ENCODE data around the gene SLC1A5. TPM values are rescaled to one million over a fixed set of nuclear protein-coding genes. Genes with fewer than 3 reads are reported as not detected.

SLC1A5 gene
- total RNA-seq, 1 donor from 2014 or later: 131 TPM

GRCh38 chr19:46791944-46792343 is 3.5 kb upstream of the SLC1A5 start:
- Mint-ChIP-seq H3K9me3 (no peaks in the 10 kb centered on the region), H3K4me3 (no peak overlapping the region), H3K27me3 (ENCODE audit: low read depth) (peaks cover 3% of the 10 kb centered on the region), H3K36me3 (ENCODE audit: low read depth) (no peaks in the 10 kb centered on the region), H3K27ac (ENCODE audit: unreplicated experiment) (no peak overlapping the region), H3K4me1 (peaks cover 19% of the 10 kb centered on the region)
- no peak for DNase-seq (ENCODE audit: low read depth, low spot score)
- no peak for TF ChIP-seq CTCF (conservative IDR thresholded peaks at IDR 0.05)

- no peak for DNase-seq (ENCODE audit: low read depth, low spot score)
- H3K9me3 Mint-ChIP-seq: no peaks in the 10 kb centered on the region
- H3K27ac Mint-ChIP-seq (ENCODE audit: unreplicated experiment): no peak overlapping the region
- H3K27me3 Mint-ChIP-seq (ENCODE audit: low read depth): peaks cover 3% of the 10 kb centered on the region
- peak overlapping the region; percentile 73 for H3K4me3 Mint-ChIP-seq
- TF ChIP-seq CTCF (conservative IDR thresholded peaks at IDR 0.05): no peak
- H3K4me1 Mint-ChIP-seq: peaks cover 40% of the 10 kb centered on the region
- peaks cover 6% of the 10 kb centered on the region for H3K36me3 Mint-ChIP-seq (ENCODE audit: low read depth)
Observed at GRCh38 chr19:46789371-46789770, 977 bp upstream of the SLC1A5 start.

- Mint-ChIP-seq H3K4me1 (peaks cover 44% of the 10 kb centered on the region), H3K27ac (ENCODE audit: unreplicated experiment) (no peak overlapping the region), H3K9me3 (no peaks in the 10 kb centered on the region), H3K36me3 (ENCODE audit: low read depth) (peaks cover 6% of the 10 kb centered on the region), H3K4me3 (peak overlapping the region; percentile 99), H3K27me3 (ENCODE audit: low read depth) (peaks cover 3% of the 10 kb centered on the region)
- no peak for DNase-seq (ENCODE audit: low read depth, low spot score)
- no peak for TF ChIP-seq CTCF (conservative IDR thresholded peaks at IDR 0.05)
Observed at GRCh38 chr19:46788968-46789338, 559 bp upstream of the SLC1A5 start.

GRCh38 chr19:46787331-46788261 is 798 bp downstream of the SLC1A5 start:
- no peak for TF ChIP-seq CTCF (conservative IDR thresholded peaks at IDR 0.05)
- H3K4me1 Mint-ChIP-seq: peaks cover 54% of the 10 kb centered on the region
- H3K27ac Mint-ChIP-seq (ENCODE audit: unreplicated experiment): peak overlapping the region; percentile 98
- peaks cover 10% of the 10 kb centered on the region for H3K36me3 Mint-ChIP-seq (ENCODE audit: low read depth)
- H3K27me3 Mint-ChIP-seq (ENCODE audit: low read depth): peaks cover 3% of the 10 kb centered on the region
- H3K4me3 Mint-ChIP-seq: peak overlapping the region; percentile 99
- H3K9me3 Mint-ChIP-seq: no peaks in the 10 kb centered on the region
- DNase-seq (ENCODE audit: low read depth, low spot score): peak; percentile 52

GRCh38 chr19:46787040-46787330 is 1.4 kb downstream of the SLC1A5 start:
- H3K9me3 Mint-ChIP-seq: no peaks in the 10 kb centered on the region
- peaks cover 52% of the 10 kb centered on the region for H3K4me1 Mint-ChIP-seq
- H3K4me3 Mint-ChIP-seq: peak overlapping the region; percentile 99
- no peak for DNase-seq (ENCODE audit: low read depth, low spot score)
- peaks cover 11% of the 10 kb centered on the region for H3K36me3 Mint-ChIP-seq (ENCODE audit: low read depth)
- H3K27ac Mint-ChIP-seq (ENCODE audit: unreplicated experiment): peak overlapping the region; percentile 98
- TF ChIP-seq CTCF (conservative IDR thresholded peaks at IDR 0.05): no peak
- H3K27me3 Mint-ChIP-seq (ENCODE audit: low read depth): peaks cover 3% of the 10 kb centered on the region

Measured in neural crest cell (in vitro differentiated cells).